ENCODE results near the gene UTP14C. TPM values are rescaled to one million over a fixed set of nuclear protein-coding genes. Genes with fewer than 3 reads are reported as not detected.

Gene UTP14C
- total RNA-seq, 1 experiment from 2014 or later = 9.0 TPM

DNA sequence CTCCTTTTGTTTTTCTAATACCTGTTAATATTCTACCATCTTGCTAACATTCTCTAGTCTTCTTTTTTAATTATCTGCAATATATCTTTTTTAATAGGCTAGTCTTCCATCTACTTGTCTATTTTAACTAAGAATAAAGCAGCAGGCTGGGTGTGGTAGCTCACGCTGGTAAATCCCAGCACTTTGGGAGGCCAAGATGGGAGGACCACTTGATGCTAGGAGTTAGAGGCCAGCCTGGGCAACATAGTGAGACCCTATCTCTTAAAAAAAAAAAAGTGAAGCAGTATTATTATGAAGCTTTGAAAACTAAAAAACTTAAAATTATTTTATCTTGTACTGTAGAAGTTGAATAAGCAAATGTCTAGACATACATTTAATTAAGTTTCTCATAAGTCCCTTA lies 3.3 kb downstream of the UTP14C start:
- Histone ChIP-seq H3K27me3 (ENCODE audit: insufficient read depth, low read length) (no peaks in the 10 kb centered on the region), H3K4me3 (replicated peaks in 1 of 2; ENCODE audit: low read depth in 1 of 2, low read length in 2 of 2) (no peak overlapping the region), H3K27ac (ENCODE audit: low read depth, low read length) (no peak overlapping the region), H3K36me3 (ENCODE audit: control insufficient read depth in 1 of 2, insufficient read depth in 2 of 2, low read length in 2 of 2) (peaks cover 12 to 15% of the 10 kb centered on the region in 2 experiments; a peak in 3 of 4 replicates), H3K9ac (ENCODE audit: low read length) (no peak overlapping the region), H2AFZ (ENCODE audit: low read depth, low read length, poor library complexity, severe bottlenecking) (no peak overlapping the region), H3K79me2 (ENCODE audit: insufficient read depth, low read length) (peaks cover 7% of the 10 kb centered on the region; the same call in 1 of the 2 replicates), H3K4me1 (ENCODE audit: control insufficient read depth in 1 of 2, insufficient read depth in 2 of 2, low read length in 2 of 2) (no peaks in the 10 kb centered on the region), H3K9me3 (ENCODE audit: control insufficient read depth in 1 of 2, insufficient read depth in 1 of 2, low read depth in 1 of 2, low read length in 2 of 2) (no peaks in the 10 kb centered on the region), H3K9me2 (ENCODE audit: insufficient read depth) (no peaks in the 10 kb centered on the region), H4K20me1 (ENCODE audit: insufficient read depth) (no peaks in the 10 kb centered on the region), H3K4me2 (ENCODE audit: low read length) (no peak overlapping the region)
- TF ChIP-seq JUND (IDR thresholded peaks at IDR 0.05) (no peak), CEBPB (IDR thresholded peaks at IDR 0.05; ENCODE audit: low read depth) (no peak), ZBTB33 (IDR thresholded peaks at IDR 0.05; ENCODE audit: extremely low read depth, insufficient replicate concordance, low read length) (no peak), POLR2A (IDR thresholded peaks at IDR 0.05; ENCODE audit: borderline replicate concordance, extremely low read depth, insufficient read depth, insufficient read length) (no peak), ELF1 (IDR thresholded peaks at IDR 0.05; ENCODE audit: borderline replicate concordance, low read depth) (no peak), EZH2phosphoT487 (IDR thresholded peaks at IDR 0.05; ENCODE audit: borderline replicate concordance) (no peak), EGR1 (IDR thresholded peaks at IDR 0.05; ENCODE audit: low read depth) (no peak), CBX3 (IDR thresholded peaks at IDR 0.05; ENCODE audit: low read depth) (no peak), SP1 (IDR thresholded peaks at IDR 0.05; ENCODE audit: low read depth) (no peak), EZH2 (IDR thresholded peaks at IDR 0.05) (no peak), POLR2AphosphoS5 (IDR thresholded peaks at IDR 0.05; ENCODE audit: low read depth, low read length) (no peak), TCF7L2 (IDR thresholded peaks at IDR 0.05; ENCODE audit: borderline replicate concordance, extremely low read depth, insufficient read depth, insufficient read length) (no peak), FOSL1 (IDR thresholded peaks at IDR 0.05; ENCODE audit: low read depth) (no peak), RAD21 (IDR thresholded peaks at IDR 0.05; ENCODE audit: low read depth) (no peak), CTCF (IDR thresholded peaks at IDR 0.05 in 2 of 3, conservative IDR thresholded peaks at IDR 0.05 in 1 of 3; ENCODE audit: borderline replicate concordance in 1 of 3, insufficient read depth in 1 of 3, low read depth in 2 of 3, low read length in 2 of 3) (no peak)
- ChIA-PET CTCF (no interaction called here), POLR2A (no interaction called here), RAD21 (ENCODE audit: low non-redundant PET in 1 of 2, low total read pairs in 2 of 2, uncharacterized antibody in 2 of 2, unreplicated experiment in 2 of 2) (no interaction called here)
- DNase-seq (ENCODE audit: low read depth, low spot score) (no peak), ATAC-seq (no peak)
- intact Hi-C loops (cut with micrococcal nuclease) = no loop called here
- BruUV-seq (replicated peaks) = no TSS peak

All from HCT116 (cell line).